ENCODE measurements around the gene DPYD.

DPYD gene

GRCh38 chr1:97919585-97920261 is 1.1 kb downstream of the DPYD start:
- DNase-seq (ENCODE audit: low spot score in 2 of 2) (no peak), ATAC-seq (ENCODE audit: low read depth) (no peak)
- Mint-ChIP-seq H3K36me3 (no peaks in the 10 kb centered on the region), H3K4me3 (peak overlapping the region; percentile 95), H3K4me1 (peaks cover 11% of the 10 kb centered on the region), H3K9me3 (no peaks in the 10 kb centered on the region), H3K27ac (peak overlapping the region; percentile 90), H3K27me3 (peaks cover 7% of the 10 kb centered on the region)

GRCh38 chr1:97918961-97919360 is 1.9 kb downstream of the DPYD start:
- Mint-ChIP-seq H3K4me1 (peaks cover 11% of the 10 kb centered on the region), H3K9me3 (no peaks in the 10 kb centered on the region), H3K27me3 (peaks cover 7% of the 10 kb centered on the region), H3K27ac (no peak overlapping the region), H3K4me3 (peak overlapping the region; percentile 35), H3K36me3 (no peaks in the 10 kb centered on the region)
- DNase-seq (ENCODE audit: low spot score in 2 of 2) (no peak), ATAC-seq (ENCODE audit: low read depth) (no peak)

GRCh38 chr1:97913506-97914139 is 7.2 kb downstream of the DPYD start:
- Mint-ChIP-seq H3K9me3 (no peaks in the 10 kb centered on the region), H3K4me3 (no peak overlapping the region), H3K36me3 (peaks cover 1% of the 10 kb centered on the region), H3K27me3 (no peaks in the 10 kb centered on the region), H3K27ac (no peak overlapping the region), H3K4me1 (no peaks in the 10 kb centered on the region)
- DNase-seq (ENCODE audit: low spot score in 2 of 2) (no peak), ATAC-seq (ENCODE audit: low read depth) (no peak)

- Mint-ChIP-seq H3K27ac (no peak overlapping the region), H3K9me3 (no peaks in the 10 kb centered on the region), H3K27me3 (no peaks in the 10 kb centered on the region), H3K36me3 (peaks cover 1% of the 10 kb centered on the region), H3K4me3 (no peak overlapping the region), H3K4me1 (no peaks in the 10 kb centered on the region)
- no peak for ATAC-seq (ENCODE audit: low read depth)
- DNase-seq (ENCODE audit: low spot score in 2 of 2), result no peak
Measured at GRCh38 chr1:97911266-97912215, 9.3 kb downstream of the DPYD start.

GRCh38 chr1:97909266-97909665 is 11.6 kb downstream of the DPYD start:
- Mint-ChIP-seq H3K4me1 (no peaks in the 10 kb centered on the region), H3K27ac (no peak overlapping the region), H3K36me3 (peaks cover 1% of the 10 kb centered on the region), H3K9me3 (no peaks in the 10 kb centered on the region), H3K4me3 (no peak overlapping the region), H3K27me3 (no peaks in the 10 kb centered on the region)
- ATAC-seq (ENCODE audit: low read depth) (no peak), DNase-seq (ENCODE audit: low spot score in 2 of 2) (no peak)

GRCh38 chr1:97907886-97908285 is 12.9 kb downstream of the DPYD start:
- Mint-ChIP-seq H3K27me3 (no peaks in the 10 kb centered on the region), H3K9me3 (no peaks in the 10 kb centered on the region), H3K27ac (no peak overlapping the region), H3K4me1 (no peaks in the 10 kb centered on the region), H3K4me3 (no peak overlapping the region), H3K36me3 (no peaks in the 10 kb centered on the region)
- DNase-seq (ENCODE audit: low spot score in 2 of 2) (no peak), ATAC-seq (ENCODE audit: low read depth) (no peak)

GRCh38 chr1:97906567-97907241 is 14.1 kb downstream of the DPYD start:
- H3K36me3 Mint-ChIP-seq, result no peaks in the 10 kb centered on the region
- ATAC-seq (ENCODE audit: low read depth) (no peak), DNase-seq (ENCODE audit: low spot score in 2 of 2) (no peak)
- no peak overlapping the region for H3K27ac Mint-ChIP-seq
- H3K9me3 Mint-ChIP-seq, result no peaks in the 10 kb centered on the region
- no peak overlapping the region for H3K4me3 Mint-ChIP-seq
- no peaks in the 10 kb centered on the region for H3K27me3 Mint-ChIP-seq
- H3K4me1 Mint-ChIP-seq, result no peaks in the 10 kb centered on the region

- DNase-seq (ENCODE audit: low spot score in 2 of 2) (no peak), ATAC-seq (ENCODE audit: low read depth) (no peak)
- H3K4me3 Mint-ChIP-seq, result no peak overlapping the region
- H3K36me3 Mint-ChIP-seq, result no peaks in the 10 kb centered on the region
- no peaks in the 10 kb centered on the region for H3K27me3 Mint-ChIP-seq
- no peak overlapping the region for H3K27ac Mint-ChIP-seq
- peaks cover 2% of the 10 kb centered on the region for H3K4me1 Mint-ChIP-seq
- no peaks in the 10 kb centered on the region for H3K9me3 Mint-ChIP-seq
Measured at GRCh38 chr1:97905141-97905940, 15.5 kb downstream of the DPYD start.

- ATAC-seq (ENCODE audit: low read depth) (no peak), DNase-seq (ENCODE audit: low spot score in 2 of 2) (no peak)
- Mint-ChIP-seq H3K27me3 (no peaks in the 10 kb centered on the region), H3K27ac (no peak overlapping the region), H3K4me1 (peaks cover 2% of the 10 kb centered on the region), H3K4me3 (no peak overlapping the region), H3K9me3 (no peaks in the 10 kb centered on the region), H3K36me3 (no peaks in the 10 kb centered on the region)
Measured at GRCh38 chr1:97904534-97904933, 16.3 kb downstream of the DPYD start.

- H3K36me3 Mint-ChIP-seq, result no peaks in the 10 kb centered on the region
- no peaks in the 10 kb centered on the region for H3K27me3 Mint-ChIP-seq
- peaks cover 2% of the 10 kb centered on the region for H3K9me3 Mint-ChIP-seq
- no peak overlapping the region for H3K27ac Mint-ChIP-seq
- ATAC-seq (ENCODE audit: low read depth), result no peak
- no peak overlapping the region for H3K4me3 Mint-ChIP-seq
- peaks cover 2% of the 10 kb centered on the region for H3K4me1 Mint-ChIP-seq
- DNase-seq (ENCODE audit: low spot score in 2 of 2), result no peak
Measured at GRCh38 chr1:97903626-97904025, 17.2 kb downstream of the DPYD start.

- Mint-ChIP-seq H3K4me1 (peaks cover 2% of the 10 kb centered on the region), H3K4me3 (no peak overlapping the region), H3K9me3 (peaks cover 5% of the 10 kb centered on the region), H3K27me3 (no peaks in the 10 kb centered on the region), H3K27ac (no peak overlapping the region), H3K36me3 (no peaks in the 10 kb centered on the region)
- DNase-seq (ENCODE audit: low spot score in 2 of 2), result no peak
- ATAC-seq (ENCODE audit: low read depth), result no peak
Measured at GRCh38 chr1:97902067-97902466, 18.8 kb downstream of the DPYD start.

GRCh38 chr1:97901017-97901658 is 19.7 kb downstream of the DPYD start:
- Mint-ChIP-seq H3K27ac (no peak overlapping the region), H3K9me3 (peaks cover 5% of the 10 kb centered on the region), H3K4me3 (no peak overlapping the region), H3K4me1 (peaks cover 2% of the 10 kb centered on the region), H3K36me3 (no peaks in the 10 kb centered on the region), H3K27me3 (no peaks in the 10 kb centered on the region)
- ATAC-seq (ENCODE audit: low read depth) (no peak), DNase-seq (ENCODE audit: low spot score in 2 of 2) (no peak)

GRCh38 chr1:97898948-97899347 is 21.9 kb downstream of the DPYD start:
- no peak for ATAC-seq (ENCODE audit: low read depth)
- DNase-seq (ENCODE audit: low spot score in 2 of 2), result no peak
- Mint-ChIP-seq H3K36me3 (no peaks in the 10 kb centered on the region), H3K9me3 (peaks cover 5% of the 10 kb centered on the region), H3K4me3 (no peak overlapping the region), H3K4me1 (peaks cover 2% of the 10 kb centered on the region), H3K27ac (no peak overlapping the region), H3K27me3 (no peaks in the 10 kb centered on the region)
